Medulla oblongata (tissue), 1 donor: ENCODE results near the gene C2orf80.
"Not testable (repeated sequence)": the region's sequence is repeated elsewhere in the genome, so short reads cannot be mapped to it uniquely, and the experiment has no call there.

Experiments
- DNase-seq: peaks from one replicate; pipeline ENCODE4 v3.0.0-alpha.2; 2015; ENCODE audit errors: extremely low spot score

Gene C2orf80

DNA sequence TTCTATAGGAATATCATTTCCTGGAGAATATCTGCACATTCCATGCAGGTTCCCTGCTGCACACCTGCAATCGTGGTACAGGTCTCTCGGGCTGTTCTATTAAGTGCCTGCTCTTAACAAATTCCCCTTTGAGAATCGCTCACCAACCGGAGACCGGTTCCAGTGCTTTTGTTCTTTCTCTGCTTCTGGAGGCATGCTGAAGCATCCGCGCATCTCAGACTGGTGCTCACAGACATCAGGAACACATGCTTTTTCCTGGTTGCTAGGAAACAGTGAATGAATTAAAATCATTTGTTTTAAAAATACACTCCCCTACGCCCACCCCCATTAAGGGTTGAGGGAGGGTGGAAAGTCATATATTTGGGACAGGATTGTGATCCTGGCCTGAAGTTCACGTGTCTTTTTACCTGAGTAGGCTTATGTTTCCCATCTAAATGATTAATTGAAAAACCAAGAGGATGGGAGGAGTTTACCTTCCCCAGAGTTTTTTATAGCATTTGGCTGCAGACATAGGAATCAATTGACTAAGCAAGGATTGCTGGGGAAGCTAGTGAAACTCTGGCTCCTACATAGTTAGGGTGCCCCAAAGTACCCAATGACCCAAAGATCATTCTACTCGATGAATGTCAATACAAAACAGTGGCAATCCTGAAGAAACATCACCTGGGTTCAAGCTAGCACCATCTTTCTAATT lies at the start of gene C2orf80:
C2orf80 (minus strand) TSS at position 221 of the 694 bp plus-strand sequence. CDS start 3,044 bp downstream, outside the sequence.
- no peak for DNase-seq

DNA sequence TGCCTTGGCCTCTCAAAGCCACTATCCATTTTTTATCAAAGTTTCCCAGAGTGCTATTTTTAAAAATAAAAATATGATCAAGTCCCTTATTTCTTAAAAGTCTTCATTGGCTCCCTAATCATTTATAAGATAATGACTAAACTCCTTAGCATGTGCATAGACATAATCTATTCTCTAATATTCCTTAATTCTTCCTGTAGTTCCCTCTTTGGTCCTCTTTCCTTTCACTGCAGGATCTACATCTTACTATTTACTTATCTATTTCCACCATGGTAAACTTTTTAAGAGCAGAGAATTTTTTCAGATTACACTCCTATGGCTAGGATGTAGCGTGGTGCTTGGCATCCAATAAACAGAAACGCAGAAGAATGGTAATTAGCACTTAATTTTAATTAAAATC lies 46.0 kb upstream of the C2orf80 start:
- no peak for DNase-seq

DNA sequence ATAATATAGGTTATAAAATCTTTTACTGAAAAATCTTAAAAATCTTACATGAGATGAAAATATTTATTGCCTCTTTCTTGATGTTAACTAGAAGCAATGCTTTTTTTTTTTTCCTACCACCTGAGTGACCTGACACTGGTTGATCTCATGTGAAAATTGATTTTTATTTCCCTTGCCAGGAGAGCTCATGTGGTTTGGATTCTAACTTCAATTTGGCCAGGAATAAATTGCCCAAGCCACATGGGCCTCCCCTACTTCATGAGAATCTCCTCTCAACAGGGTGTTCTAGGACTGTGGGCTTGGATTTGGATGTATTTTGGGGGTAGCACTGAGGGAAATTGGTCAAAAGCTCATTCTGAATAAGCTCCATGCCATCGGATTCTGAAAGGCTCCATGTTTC lies 45.0 kb upstream of the C2orf80 start:
- no peak for DNase-seq

DNA sequence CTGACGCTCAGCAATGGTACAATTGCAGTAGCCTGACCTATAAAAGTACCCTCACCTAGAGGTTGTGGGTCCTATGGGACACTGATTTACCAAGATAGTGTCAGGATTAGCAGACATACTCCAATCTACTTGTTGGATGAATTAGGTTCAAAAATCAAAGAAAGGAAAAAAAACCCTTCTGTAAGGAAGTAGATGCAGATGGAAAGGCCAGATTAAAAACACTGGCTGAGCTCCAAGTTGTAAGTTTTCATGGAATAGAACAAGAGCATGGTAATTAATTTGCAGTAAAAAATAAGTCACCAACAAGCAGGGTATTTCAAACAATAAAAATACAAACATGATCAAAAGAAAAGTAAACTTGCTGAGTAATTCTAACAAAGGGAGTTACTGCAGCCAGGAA lies 38.6 kb upstream of the C2orf80 start:
- no peak for DNase-seq

DNA sequence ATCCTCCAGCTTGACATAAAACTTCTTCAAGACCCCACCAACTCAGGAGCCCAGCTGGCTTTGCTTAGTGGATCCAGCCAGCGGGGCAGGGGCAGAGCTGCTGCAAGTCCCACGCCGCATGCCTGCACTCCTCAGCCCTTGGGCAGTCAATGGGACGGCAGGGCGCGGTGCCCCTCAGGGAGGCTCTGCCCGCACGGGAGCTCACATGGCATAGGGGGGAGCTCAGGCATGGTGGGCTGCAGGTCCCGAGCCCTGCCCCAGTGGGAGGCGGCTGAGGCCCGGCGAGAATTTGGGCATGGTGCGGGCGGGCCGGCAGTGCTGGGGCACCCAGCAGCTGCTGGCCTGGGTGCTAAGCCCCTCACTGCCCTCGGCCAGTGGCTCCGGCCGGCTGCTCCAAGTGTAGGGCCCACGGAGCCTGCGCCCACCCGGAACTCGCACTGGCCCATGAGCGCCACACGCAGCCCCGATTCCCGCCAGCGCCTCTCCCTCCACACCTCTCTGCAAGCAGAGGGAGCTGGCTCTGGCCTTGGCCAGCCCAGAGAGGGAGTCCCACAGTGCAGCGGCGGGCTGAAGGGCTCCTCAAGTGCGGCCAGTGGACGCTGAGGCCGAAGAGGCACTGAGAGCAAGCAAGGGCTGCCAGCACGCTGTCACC lies 37.9 kb upstream of the C2orf80 start:
- no peak for DNase-seq

DNA sequence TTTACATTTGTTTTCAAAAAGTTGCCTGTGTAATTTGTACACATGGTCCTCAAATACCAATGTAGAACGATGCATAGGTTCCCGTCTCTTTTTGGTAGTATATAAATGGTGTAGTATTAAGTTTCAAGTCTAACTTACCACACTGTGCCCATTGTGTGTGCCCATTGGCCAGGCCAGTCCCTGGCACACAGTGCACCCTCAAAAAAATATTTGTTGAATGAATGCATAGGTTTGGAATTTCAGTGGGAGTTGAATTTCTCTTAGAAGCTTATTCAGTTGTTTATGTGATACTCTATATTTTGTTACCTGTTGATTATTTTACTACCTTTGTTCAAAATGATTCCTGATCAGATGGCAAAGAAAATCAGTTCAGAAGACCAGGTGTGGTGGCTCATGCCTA lies 35.0 kb upstream of the C2orf80 start:
- DNase-seq: no peak

DNA sequence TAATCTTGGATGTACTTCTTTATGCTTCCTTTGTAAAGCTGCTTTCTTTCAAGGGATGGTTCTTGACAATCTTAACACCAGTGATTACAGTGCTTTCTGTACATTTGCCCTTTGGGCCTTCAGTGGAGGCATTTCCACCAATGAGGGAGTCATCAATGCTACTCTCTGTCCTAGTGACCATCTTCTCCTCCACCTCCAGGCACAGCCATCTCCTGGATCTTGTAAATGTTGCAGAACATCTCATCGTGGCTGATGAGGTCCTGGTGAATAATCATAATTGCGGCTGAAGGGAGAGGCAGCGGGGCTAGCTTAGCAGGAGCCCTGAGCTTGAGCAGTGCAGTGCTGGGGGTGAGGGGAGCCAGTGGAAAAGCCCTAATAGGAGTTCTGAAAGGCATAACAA lies 32.5 kb upstream of the C2orf80 start:
- DNase-seq: no peak

DNA sequence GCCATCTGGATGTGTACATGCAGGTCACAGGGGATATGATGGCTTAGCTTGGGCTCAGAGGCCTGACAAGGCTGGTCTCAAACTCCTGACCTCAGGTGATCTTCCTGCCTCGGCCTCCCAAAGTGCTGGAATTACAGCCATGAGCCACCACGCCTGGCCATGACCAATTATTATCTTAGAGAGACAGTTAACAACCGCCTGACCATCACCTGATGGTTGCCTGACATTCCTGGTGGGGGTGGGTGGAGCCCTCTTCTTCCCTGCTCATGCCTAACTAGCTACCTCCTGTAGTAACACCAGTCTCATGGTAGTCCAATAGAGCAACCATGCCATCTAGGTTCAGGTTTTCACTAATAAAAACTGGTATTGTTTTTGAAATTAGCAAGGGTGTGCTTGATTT lies 32.0 kb upstream of the C2orf80 start:
- DNase-seq: not testable (repeated sequence)

DNA sequence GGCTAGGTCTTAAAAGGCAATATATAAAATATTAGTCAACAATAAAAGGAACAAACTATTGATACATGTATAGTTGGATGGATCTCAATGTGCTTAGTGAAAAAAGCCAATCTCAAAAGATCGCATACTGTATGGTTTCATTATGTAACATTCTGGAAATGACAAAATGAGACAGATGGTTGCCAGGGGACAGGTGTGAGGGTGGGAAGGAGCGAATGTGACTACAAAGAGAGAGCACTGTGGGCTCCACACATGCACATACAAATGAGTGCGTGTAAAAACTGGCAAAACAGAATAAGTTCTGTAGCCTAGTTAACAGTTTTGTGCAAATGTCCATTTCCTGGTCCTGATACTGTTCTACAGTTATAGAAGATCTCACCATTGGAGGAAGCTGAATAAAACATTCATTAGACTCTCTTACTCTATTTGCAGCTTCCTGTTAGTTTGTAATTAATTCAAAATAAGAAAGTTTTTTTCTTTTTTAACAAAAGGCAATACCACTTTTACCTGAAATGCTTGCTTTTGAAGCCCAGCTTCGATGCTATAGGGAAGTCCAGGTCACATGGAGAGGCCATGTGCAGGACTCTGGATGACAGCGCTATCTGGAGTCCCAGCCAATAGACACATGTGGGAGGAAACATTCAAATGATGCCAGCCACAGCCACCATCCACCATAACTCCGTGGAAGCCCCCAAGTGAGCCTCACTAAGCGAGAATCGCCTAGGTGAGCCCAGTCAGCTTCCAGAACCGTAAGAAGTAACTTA lies 21.0 kb upstream of the C2orf80 start:
- DNase-seq: no peak

DNA sequence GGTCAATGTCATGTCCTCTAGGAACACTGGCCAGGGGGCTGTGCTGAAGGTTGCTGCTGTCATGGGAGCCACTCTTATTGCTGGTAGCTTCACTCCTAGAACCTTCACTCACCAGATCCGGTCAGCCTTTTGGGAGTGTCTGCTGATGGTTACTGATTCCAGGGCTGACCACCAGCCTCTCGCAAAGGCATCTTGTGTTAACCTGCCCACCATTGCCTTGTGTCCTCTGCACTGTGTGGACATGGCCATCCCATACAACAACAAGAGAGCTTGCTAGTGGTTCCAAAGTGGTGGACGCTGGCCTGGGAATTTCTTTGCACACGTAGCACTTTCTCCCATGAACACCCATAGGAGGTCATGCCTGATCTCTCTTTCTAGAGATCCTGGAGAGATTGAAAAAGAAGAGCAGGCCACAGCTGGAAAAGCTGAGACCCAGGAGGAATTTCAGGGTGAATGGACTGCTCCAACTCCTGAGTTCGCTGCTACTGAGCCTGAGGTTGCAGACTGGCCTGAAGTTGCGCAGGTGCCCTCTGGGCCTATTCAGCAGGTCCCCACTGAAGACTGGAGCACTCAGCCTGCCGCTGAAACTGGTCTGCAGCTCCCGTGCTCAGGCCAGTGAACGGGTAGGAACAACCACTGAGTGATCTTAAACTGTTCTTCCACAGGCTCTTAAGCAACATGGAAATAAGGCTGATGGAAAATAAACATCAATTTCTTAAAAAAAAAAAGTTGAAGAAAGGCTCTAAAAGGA lies 18.7 kb upstream of the C2orf80 start:
- DNase-seq: no peak

DNA sequence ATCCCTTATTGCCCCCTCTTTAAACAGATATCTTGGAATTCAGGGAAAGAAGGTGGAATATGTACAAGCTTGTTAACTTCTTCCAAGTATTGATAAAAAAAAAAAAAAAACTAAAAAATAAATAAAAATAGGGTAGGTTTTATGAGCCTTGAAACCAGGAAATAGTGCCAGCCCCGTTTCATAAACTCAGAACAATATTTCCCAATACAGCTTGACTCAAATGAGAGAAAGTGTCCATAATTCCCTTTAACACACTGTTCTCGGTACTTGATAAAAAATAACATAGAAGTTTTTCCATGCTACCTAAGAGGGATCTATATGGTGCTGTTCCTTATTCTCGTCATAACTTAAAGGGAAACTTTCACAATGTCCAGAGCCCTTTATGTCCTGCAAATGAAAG lies 17.9 kb upstream of the C2orf80 start:
- no peak for DNase-seq

DNA sequence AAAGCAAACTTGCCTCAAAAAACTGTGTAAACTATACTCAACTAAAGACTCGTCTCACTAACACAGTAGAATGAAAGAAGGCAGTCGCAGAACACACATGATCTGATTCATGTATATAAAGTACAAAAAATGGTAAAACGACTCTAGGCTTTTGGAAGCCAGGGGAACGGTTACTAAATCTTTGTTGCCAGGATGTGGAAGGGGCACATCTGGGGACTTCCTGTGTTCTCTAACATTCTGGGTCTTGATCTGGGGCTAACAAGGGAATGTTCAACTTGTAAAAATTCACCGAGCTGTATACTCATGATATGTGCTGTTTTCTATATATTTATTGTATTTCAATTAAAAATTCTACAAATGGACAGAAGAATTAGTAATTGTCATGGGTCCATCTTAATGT lies 14.3 kb upstream of the C2orf80 start:
- DNase-seq: no peak

DNA sequence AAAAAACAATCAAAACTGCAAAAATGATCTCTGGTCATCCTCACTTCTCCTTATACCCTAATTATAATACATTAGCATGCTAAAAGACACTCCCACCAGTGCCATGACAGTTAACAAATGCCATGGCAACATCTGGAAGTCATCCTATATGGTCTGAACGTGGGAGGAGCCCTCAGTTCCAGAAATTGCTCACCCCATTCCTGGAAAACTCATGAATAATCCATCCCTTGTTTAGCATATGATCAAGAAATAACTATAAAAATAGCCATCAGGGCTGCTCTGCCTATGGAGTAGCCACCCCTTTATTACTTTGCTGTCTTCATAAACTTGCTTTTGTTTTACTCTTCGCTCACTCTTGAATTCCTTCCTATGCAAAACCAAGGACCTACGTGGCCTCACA lies 5.7 kb upstream of the C2orf80 start:
- no peak for DNase-seq

DNA sequence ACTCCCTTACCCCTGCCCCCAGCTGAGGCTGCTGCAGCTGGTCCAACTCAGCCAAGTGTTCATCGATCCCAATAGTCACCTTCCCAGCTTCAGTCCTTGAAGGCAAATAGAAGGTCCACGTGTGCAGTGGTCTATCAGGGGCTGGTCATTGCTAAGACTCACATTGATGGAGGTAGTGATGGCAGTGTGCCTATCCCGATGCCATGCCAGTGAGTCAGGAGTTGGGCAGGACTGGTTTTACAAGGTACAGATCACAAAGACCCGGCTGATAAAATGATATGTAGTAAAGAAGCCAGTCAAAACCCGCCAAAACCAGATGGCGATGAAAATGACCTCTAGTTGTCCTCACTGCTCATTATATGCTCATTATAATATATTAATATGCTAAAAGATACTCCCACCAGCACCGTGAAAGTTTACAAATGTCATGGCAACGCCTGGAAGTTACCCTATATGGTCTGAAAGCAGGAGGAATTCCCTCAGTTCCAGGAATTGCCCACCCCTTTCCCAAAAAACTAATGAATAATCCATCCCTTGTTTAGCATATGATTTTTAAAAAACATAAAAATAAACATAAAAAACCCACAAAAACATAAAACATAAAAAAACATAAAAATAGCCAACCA lies 2.9 kb upstream of the C2orf80 start:
- DNase-seq: no peak

DNA sequence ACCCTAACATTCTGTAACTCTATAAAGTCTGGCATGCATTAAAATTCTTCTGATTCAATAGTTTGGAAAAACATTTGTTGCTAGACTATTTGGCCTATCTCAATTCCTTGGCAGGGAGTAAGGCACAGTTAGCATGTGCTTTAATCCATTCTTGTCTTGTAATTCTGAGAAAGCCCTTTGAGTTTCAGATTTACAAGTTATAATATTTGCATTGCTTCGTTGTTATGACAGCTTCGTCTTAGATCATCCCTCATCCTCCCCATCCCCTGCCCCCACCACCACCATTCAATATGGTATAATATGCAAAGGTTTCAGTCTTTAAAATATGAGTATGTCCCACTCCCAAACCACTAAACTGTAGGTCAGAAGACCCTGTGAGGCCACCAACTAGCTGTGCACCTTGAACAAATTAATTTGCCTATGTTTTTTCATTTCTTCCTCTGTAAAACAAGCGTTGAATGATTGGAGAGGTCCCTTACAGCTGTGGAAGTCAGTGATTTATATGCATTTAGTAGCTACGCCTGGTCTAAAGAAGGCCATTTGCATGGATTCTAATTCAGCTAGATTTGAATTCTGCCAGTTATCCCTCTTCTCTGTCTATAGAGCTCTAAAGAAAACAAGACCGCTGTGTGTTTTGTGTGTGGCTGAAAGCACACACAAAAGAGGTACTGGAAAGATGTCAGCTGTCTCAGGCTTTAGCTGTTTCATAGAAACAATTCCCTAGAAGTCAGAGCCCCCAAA lies 591 bp downstream of the C2orf80 start:
- DNase-seq: no peak

DNA sequence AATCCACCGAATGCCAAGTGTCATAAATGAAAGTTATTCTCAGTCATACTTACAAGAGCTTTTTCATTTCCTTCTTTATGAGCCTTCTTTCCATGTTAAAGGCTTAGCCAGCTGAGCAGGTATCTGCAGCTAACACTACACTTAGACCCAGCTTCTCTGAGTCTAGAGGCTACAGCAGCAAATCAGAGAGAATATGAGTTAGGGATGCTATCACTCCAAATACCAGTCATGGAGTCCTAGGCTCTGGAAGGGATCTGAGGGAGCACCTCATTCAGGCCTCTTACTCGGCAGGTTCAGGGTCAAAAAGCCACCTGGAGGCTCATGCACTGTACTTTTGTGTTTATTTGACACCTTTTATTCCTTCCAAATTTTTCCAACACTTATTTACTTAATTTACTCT lies 2.9 kb downstream of the C2orf80 start:
- no peak for DNase-seq

DNA sequence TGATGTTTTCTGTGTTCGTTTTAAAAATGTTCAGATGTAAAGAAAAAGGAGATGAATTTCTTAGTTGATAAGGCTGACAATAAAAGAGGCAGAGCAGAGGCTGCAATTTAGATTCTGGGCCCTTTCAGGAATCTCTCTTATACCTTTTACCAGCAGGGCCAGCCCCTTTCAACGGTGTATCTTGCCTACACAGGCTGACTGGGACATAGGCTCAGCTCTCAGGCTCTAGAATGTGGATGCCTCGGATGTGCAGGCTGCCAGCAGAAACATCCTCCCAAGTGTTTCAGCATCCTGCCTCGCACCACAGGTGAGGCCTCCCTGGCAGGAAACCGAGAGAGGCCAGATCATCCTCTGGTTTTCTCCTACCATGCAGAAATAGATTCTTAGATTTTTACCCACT lies 3.4 kb downstream of the C2orf80 start:
- no peak for DNase-seq

DNA sequence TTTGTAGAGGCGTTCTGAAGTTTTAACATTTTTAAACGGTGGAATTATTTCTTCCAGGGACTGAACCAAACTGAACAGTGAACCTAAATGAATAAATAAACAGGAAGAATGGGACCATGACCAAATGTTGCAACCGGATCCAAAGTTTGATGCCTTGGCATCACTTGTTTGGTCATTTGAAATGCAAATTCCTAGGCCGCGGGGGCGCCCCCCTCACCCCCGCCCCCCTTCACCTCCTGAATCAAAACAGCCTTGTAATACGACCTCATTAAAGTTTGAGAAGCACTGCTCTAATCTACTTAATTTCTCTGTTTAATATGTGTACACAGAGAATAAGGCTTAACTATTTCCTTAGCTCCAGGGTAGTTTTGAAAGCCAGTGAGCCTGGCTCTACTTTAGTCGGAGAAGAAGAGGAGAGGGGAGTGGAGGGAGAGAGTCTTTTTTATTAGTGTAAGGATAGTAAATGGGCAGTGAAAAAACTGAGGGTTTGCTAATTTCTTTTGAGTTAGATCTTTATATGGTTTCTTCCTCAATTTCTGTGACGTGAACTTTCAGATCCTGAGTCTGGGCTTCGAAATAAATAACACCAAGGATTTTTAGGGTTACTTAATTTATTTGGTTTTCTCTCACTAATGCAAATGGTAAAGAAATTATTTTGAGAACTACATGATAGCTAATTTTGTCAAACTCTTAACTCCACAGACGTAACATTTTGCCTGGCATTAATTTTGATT lies 5.7 kb downstream of the C2orf80 start:
- no peak for DNase-seq

DNA sequence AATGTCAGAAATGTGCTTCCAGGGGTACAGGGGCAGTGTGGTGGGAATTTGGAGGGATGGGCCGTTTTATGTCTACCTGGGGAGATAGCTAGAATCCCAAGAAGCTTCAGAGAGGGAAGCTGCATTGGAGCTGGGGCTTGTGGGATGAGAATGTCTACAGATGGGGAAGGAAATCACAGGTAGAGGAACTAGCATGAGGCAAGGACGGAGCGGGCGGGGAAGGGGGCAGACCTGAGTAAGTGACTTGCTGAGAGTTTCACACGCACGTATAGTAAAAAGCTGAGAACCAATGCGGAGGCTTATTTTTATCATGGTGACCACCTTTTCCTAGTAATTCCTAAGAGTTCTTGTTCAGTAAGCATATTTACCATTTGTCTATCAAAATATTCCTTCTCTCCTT lies 6.3 kb downstream of the C2orf80 start:
- no peak for DNase-seq

DNA sequence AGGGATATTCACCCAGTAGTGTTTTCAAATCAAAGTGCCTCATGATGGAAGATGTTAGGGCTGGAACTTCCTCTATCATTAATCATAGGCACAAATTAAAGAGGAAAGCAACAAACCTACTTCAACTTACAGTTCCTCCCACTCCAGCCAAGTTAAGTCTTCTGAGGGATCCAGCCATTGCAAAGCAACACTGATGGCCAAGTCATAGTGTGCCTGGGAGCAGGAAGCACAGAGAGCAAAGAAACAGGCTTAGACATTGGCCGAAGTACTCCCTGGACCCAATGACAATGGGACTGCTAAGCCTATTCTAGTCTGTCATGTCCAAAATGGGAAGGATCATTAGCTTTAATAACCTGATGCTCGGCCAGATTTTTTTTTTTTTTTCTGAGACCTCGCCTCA lies 7.0 kb downstream of the C2orf80 start:
- DNase-seq: no peak
